Transverse colon (tissue), 4 donors: ENCODE results near the gene CHD3.

Experiments
- CTCF ChIP-seq, 5 experiments: fragments of 200-600 bp in 3 of 5; fragments of 450-650 bp in 2 of 5; sonication (generic) in 3 of 5; IDR thresholded peaks; 1 replicate in 2 of 5; 2 replicates in 3 of 5; pipeline ENCODE4 v1.5.1; 2016 to 2017; ENCODE audit warnings: antibody characterized with exemption in 5 of 5, inconsistent platforms in 3 of 5, mild to moderate bottlenecking in 2 of 5, moderate library complexity in 1 of 5
- EP300 ChIP-seq: sonication (generic); formaldehyde crosslinking; IDR thresholded peaks from one replicate; pipeline ENCODE4 v1.6.1; 2017; ENCODE audit warnings: antibody characterized with exemption, low read depth
- POLR2A ChIP-seq: fragments of 450-650 bp; IDR thresholded peaks from one replicate; pipeline ENCODE4 v1.6.1; 2016; ENCODE audit warnings: antibody characterized with exemption, mild to moderate bottlenecking, moderate library complexity
- POLR2AphosphoS5 ChIP-seq, 3 donors: sonication (generic); formaldehyde crosslinking; IDR thresholded peaks; one replicate each; pipeline ENCODE4 v1.6.1; 2016; ENCODE audit warnings: antibody characterized with exemption in 3 of 3

GRCh38 chr17:7893187-7893880, 4.7 kb downstream of the CHD3 start:
- TF ChIP-seq POLR2AphosphoS5 (IDR thresholded peaks at IDR 0.05) (no peak), EP300 (no peak), CTCF (IDR thresholded peaks at IDR 0.05) (no peak), POLR2A (no peak)
